Measurements from ENCODE around the gene CRMP1. TPM values are rescaled to one million over a fixed set of nuclear protein-coding genes. Genes with fewer than 3 reads are reported as not detected.
"Not testable (repeated sequence)": the region's sequence is repeated elsewhere in the genome, so short reads cannot be mapped to it uniquely, and the experiment has no call there.

Gene CRMP1
- total RNA-seq, 1 donor from 2014 or later, result 67.4 TPM

DNA sequence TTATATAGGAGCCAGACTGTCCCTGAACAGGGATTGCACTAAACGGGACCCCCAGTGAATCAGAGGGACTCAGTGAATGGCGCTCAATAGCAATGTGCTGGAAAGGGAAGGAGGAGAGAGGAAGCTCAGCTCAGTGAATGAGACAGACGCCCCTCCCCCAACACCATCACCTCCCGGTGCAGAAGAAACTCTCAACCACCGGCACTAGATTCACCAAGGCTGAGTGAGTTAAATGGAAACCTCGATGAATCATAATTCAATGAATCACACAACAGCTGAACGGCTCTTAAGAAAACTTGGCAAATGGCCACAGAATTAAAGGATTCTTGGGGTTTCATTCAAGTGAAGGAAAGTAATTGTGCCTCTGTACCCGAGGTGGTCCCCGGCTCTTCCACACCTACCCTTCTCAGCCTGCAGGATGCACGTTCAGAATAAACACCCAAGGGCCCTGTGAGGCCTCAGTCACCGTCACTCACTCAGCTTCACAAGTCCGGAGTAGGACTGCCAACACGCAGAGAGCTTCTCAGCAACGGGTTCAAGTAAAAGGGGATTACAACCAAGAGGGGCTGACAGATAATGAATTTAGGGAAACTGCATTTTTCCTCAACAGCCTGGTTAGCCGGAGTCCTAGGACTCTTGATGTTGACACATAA, 29.3 kb downstream of the CRMP1 start:
- no peak overlapping the region for H3K27ac ChIP-seq (ENCODE audit: low read depth, low read length)
- Mint-ChIP-seq H3K4me3 (ENCODE audit: unreplicated experiment) (no peak overlapping the region), H3K27me3 (ENCODE audit: low read depth, unreplicated experiment) (no peaks in the 10 kb centered on the region), H3K36me3 (ENCODE audit: low read depth, unreplicated experiment) (peaks cover 24% of the 10 kb centered on the region), H3K4me1 (ENCODE audit: low read depth, unreplicated experiment) (peaks cover 34% of the 10 kb centered on the region), H3K27ac (ENCODE audit: unreplicated experiment) (peak overlapping the region; percentile 62), H3K9me3 (ENCODE audit: unreplicated experiment) (peaks cover 4% of the 10 kb centered on the region)
- peaks cover 55% of the 10 kb centered on the region for H4K20me1 ChIP-seq (ENCODE audit: insufficient read depth, low read length)
- no peaks in the 10 kb centered on the region for H3K27me3 ChIP-seq (ENCODE audit: insufficient read depth, low read length)
- no peaks in the 10 kb centered on the region for H3K36me3 ChIP-seq (ENCODE audit: insufficient read depth, low read length)
- peaks cover 7% of the 10 kb centered on the region for H3K79me2 ChIP-seq (ENCODE audit: insufficient read depth, low read length)
- no peak for TF ChIP-seq EZH2 (IDR thresholded peaks at IDR 0.05; ENCODE audit: insufficient read depth, low read length)
- no peak for TF ChIP-seq CTCF (IDR thresholded peaks at IDR 0.05; ENCODE audit: insufficient read depth, low read depth, low read length)
- no peak overlapping the region for H3K4me3 ChIP-seq (ENCODE audit: insufficient read depth, low read depth, low read length)
- H3K4me1 ChIP-seq (ENCODE audit: insufficient read depth, low read length), result peaks cover 19% of the 10 kb centered on the region
- peak; percentile 66 for FAIRE-seq
- H3K4me2 ChIP-seq (ENCODE audit: low read length), result peak overlapping the region; percentile 70
- H3K9ac ChIP-seq (ENCODE audit: low read length), result no peak overlapping the region
- DNase-seq (ENCODE audit: low read depth), result peak; percentile 97
- H3K9me3 ChIP-seq (ENCODE audit: insufficient read depth, low read depth, low read length), result no peaks in the 10 kb centered on the region
- H2AFZ ChIP-seq (ENCODE audit: low read depth, low read length), result no peak overlapping the region

DNA sequence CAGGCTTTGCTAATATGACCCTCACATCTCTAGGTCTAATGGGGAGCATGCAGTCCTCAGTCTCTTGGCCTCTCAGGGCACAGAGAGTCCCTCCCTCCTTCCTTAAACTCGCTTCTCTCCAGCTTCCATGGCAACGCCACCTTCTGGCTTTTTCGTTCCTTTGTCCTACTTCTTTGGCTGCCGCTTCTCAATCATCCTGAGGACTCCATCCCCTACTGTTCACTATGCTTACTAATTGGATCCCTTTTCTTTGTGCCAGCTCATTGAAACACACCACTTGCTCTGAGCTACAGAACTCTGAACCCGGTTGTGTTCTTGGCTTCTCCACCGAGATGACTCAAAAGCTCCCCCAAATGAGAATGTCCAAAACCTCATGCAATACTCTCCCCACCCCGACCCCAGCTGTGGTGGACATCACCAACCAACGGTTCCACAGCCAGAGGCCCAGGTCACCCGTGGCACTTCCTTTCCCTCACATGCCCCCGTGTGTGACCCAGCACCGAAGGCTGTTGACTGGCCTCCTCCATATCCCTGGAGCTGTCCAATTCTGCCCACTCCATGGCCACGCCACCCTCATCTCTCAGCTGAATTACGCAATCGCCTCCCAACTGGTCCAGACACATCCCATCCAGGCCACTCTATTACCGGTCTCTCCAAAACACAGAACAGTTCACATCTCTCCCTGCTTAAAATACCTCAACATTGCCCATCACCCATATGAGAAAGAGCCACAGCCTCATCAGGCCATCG, 34.7 kb downstream of the CRMP1 start:
- Mint-ChIP-seq H3K9me3 (ENCODE audit: unreplicated experiment) (peaks cover 4% of the 10 kb centered on the region), H3K4me3 (ENCODE audit: unreplicated experiment) (no peak overlapping the region), H3K4me1 (ENCODE audit: low read depth, unreplicated experiment) (peaks cover 5% of the 10 kb centered on the region), H3K27me3 (ENCODE audit: low read depth, unreplicated experiment) (no peaks in the 10 kb centered on the region), H3K36me3 (ENCODE audit: low read depth, unreplicated experiment) (peaks cover 13% of the 10 kb centered on the region), H3K27ac (ENCODE audit: unreplicated experiment) (no peak overlapping the region)
- peaks cover 46% of the 10 kb centered on the region for H4K20me1 ChIP-seq (ENCODE audit: insufficient read depth, low read length)
- H3K9ac ChIP-seq (ENCODE audit: low read length), result no peak overlapping the region
- DNase-seq (ENCODE audit: low read depth) (no peak), FAIRE-seq (no peak)
- TF ChIP-seq CTCF (IDR thresholded peaks at IDR 0.05; ENCODE audit: insufficient read depth, low read depth, low read length) (no peak), EZH2 (IDR thresholded peaks at IDR 0.05; ENCODE audit: insufficient read depth, low read length) (no peak)
- peaks cover 2% of the 10 kb centered on the region for H3K4me1 ChIP-seq (ENCODE audit: insufficient read depth, low read length)
- H3K36me3 ChIP-seq (ENCODE audit: insufficient read depth, low read length), result no peaks in the 10 kb centered on the region
- no peak overlapping the region for H3K4me3 ChIP-seq (ENCODE audit: insufficient read depth, low read depth, low read length)
- H3K4me2 ChIP-seq (ENCODE audit: low read length), result no peak overlapping the region
- H3K9me3 ChIP-seq (ENCODE audit: insufficient read depth, low read depth, low read length), result no peaks in the 10 kb centered on the region
- no peaks in the 10 kb centered on the region for H3K27me3 ChIP-seq (ENCODE audit: insufficient read depth, low read length)
- peaks cover 13% of the 10 kb centered on the region for H3K79me2 ChIP-seq (ENCODE audit: insufficient read depth, low read length)
- no peak overlapping the region for H2AFZ ChIP-seq (ENCODE audit: low read depth, low read length)
- no peak overlapping the region for H3K27ac ChIP-seq (ENCODE audit: low read depth, low read length)

- H3K4me2 ChIP-seq (ENCODE audit: low read length), result no peak overlapping the region
- Mint-ChIP-seq H3K27me3 (ENCODE audit: low read depth, unreplicated experiment) (no peaks in the 10 kb centered on the region), H3K4me3 (ENCODE audit: unreplicated experiment) (no peak overlapping the region), H3K4me1 (ENCODE audit: low read depth, unreplicated experiment) (peaks cover 1% of the 10 kb centered on the region), H3K27ac (ENCODE audit: unreplicated experiment) (no peak overlapping the region), H3K36me3 (ENCODE audit: low read depth, unreplicated experiment) (peaks cover 14% of the 10 kb centered on the region), H3K9me3 (ENCODE audit: unreplicated experiment) (peaks cover 4% of the 10 kb centered on the region)
- H3K79me2 ChIP-seq (ENCODE audit: insufficient read depth, low read length), result peaks cover 13% of the 10 kb centered on the region
- H3K4me3 ChIP-seq (ENCODE audit: insufficient read depth, low read depth, low read length), result no peak overlapping the region
- no peak overlapping the region for H2AFZ ChIP-seq (ENCODE audit: low read depth, low read length)
- H3K27me3 ChIP-seq (ENCODE audit: insufficient read depth, low read length), result no peaks in the 10 kb centered on the region
- H3K36me3 ChIP-seq (ENCODE audit: insufficient read depth, low read length), result no peaks in the 10 kb centered on the region
- H3K9me3 ChIP-seq (ENCODE audit: insufficient read depth, low read depth, low read length), result no peaks in the 10 kb centered on the region
- no peak for TF ChIP-seq EZH2 (IDR thresholded peaks at IDR 0.05; ENCODE audit: insufficient read depth, low read length)
- TF ChIP-seq CTCF (IDR thresholded peaks at IDR 0.05; ENCODE audit: insufficient read depth, low read depth, low read length), result no peak
- no peak overlapping the region for H3K27ac ChIP-seq (ENCODE audit: low read depth, low read length)
- no peak overlapping the region for H3K9ac ChIP-seq (ENCODE audit: low read length)
- DNase-seq (ENCODE audit: low read depth), result no peak
- H4K20me1 ChIP-seq (ENCODE audit: insufficient read depth, low read length), result peaks cover 38% of the 10 kb centered on the region
- H3K4me1 ChIP-seq (ENCODE audit: insufficient read depth, low read length), result no peaks in the 10 kb centered on the region
- peak; percentile 23 for FAIRE-seq
These were observed 35.7 kb downstream of the CRMP1 start for GRCh38 chr4:5857199-5857598.

DNA sequence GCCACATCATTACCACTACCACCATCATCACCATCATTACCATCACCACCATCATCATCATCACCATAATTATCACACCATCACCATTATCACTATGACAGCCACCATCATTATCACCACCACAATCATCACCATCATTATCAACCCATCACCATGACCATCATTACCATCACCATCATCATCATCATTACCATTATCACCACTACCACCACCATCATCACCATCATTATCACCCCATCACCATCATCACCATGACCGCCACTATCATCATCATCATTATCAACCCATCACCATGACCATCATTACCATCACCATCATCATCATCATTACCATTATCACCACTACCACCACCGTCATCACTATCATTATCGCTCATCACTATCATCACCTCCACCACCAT, 36.5 kb downstream of the CRMP1 start:
- H3K9me3 Mint-ChIP-seq (ENCODE audit: unreplicated experiment); H3K27ac Mint-ChIP-seq (ENCODE audit: unreplicated experiment): not testable (repeated sequence)

More for the DNA sequence above, 36.5 kb downstream of the CRMP1 start:
- not testable (repeated sequence) for H3K4me1 Mint-ChIP-seq (ENCODE audit: low read depth, unreplicated experiment); H3K27me3 Mint-ChIP-seq (ENCODE audit: low read depth, unreplicated experiment); H3K36me3 ChIP-seq (ENCODE audit: insufficient read depth, low read length); H3K4me2 ChIP-seq (ENCODE audit: low read length); DNase-seq (ENCODE audit: low read depth); H2AFZ ChIP-seq (ENCODE audit: low read depth, low read length); H3K9ac ChIP-seq (ENCODE audit: low read length); H3K4me3 Mint-ChIP-seq (ENCODE audit: unreplicated experiment); H3K4me1 ChIP-seq (ENCODE audit: insufficient read depth, low read length); H3K27ac ChIP-seq (ENCODE audit: low read depth, low read length); H3K9me3 ChIP-seq (ENCODE audit: insufficient read depth, low read depth, low read length); FAIRE-seq; H3K27me3 ChIP-seq (ENCODE audit: insufficient read depth, low read length); H3K4me3 ChIP-seq (ENCODE audit: insufficient read depth, low read depth, low read length)
- H3K36me3 Mint-ChIP-seq (ENCODE audit: low read depth, unreplicated experiment), result peaks cover 15% of the 10 kb centered on the region
- H4K20me1 ChIP-seq (ENCODE audit: insufficient read depth, low read length), result peaks cover 31% of the 10 kb centered on the region
- peaks cover 13% of the 10 kb centered on the region for H3K79me2 ChIP-seq (ENCODE audit: insufficient read depth, low read length)
